Rectal smooth muscle tissue (tissue), 1 donor: Measurements from ENCODE around the gene DISP2.

Experiments used
- H3K27ac ChIP-seq: one replicate; pipeline ENCODE4 v1.7.0; 2013; ENCODE audit warnings: low read depth, low read length, inconsistent platforms
- H3K27me3 ChIP-seq: one replicate; pipeline ENCODE4 v1.7.0; 2013; ENCODE audit warnings: low read length; ENCODE audit not compliant: control insufficient read depth, insufficient read depth
- H3K36me3 ChIP-seq: one replicate; pipeline ENCODE4 v1.7.0; 2013; ENCODE audit warnings: low read length; ENCODE audit not compliant: control insufficient read depth, insufficient read depth
- H3K4me1 ChIP-seq: one replicate; pipeline ENCODE4 v1.7.0; 2013; ENCODE audit warnings: low read length; ENCODE audit not compliant: control insufficient read depth, insufficient read depth
- H3K4me3 ChIP-seq: one replicate; pipeline ENCODE4 v1.7.0; 2013; ENCODE audit warnings: low read length
- H3K9ac ChIP-seq: one replicate; pipeline ENCODE4 v1.7.0; 2013; ENCODE audit warnings: low read length

DISP2 gene

DNA sequence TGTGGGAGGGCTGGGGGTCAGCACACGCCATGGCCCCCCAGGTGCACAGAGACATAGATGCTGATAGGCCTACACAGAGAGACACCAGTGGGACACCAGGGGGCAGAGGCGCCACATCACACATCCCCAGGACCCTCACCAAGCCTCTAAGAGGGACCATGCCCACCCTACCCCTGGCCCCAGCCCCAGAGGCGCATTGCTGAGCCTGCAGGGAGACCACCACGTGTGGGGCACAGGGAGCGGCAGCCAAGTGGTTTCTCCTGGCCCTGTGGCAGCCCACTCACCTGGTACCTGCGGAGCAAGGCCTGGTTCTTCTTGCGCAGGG, 18.4 kb upstream of the DISP2 start:
- peak overlapping the region; percentile 63 for H3K4me3 ChIP-seq
- H3K27me3 ChIP-seq: no peaks in the 10 kb centered on the region
- peaks cover 54% of the 10 kb centered on the region for H3K4me1 ChIP-seq
- peak overlapping the region; percentile 98 for H3K27ac ChIP-seq
- peaks cover 7% of the 10 kb centered on the region for H3K36me3 ChIP-seq
- peak overlapping the region; percentile 88 for H3K9ac ChIP-seq

DNA sequence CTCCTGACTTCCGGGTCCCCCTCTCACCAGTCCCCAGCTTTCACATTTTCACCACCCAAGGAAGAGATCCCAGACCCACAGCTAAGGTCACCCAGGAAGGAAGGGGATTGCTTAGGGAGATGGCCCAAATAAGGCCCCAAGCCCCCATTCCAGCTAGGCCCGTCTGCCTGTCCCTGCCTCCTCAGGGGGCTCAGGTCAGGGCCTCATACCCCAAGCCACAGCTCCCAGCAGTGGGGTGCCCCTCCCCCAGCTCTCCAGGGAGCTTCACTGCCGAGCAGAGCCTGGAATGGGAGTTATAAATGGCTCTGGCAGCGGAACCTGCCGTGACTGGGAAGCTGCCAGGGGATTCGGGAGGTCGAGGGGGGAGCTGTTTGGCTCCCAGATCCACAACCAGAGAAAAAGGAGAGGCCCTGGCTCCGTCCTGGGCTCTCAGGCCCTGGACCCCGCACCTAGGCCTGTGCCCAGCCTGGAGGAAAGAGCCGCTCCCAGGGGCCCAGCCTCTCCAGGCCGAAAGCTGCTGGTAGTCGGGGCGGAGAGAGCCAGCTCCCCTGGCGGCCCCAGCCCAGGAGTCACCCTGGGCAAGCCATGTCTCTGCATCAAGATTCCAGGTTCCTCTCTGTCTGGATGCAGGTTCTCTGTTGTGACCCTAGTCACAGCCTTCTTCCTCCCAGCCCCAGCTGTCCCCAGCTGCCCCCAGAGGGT, 17.8 kb upstream of the DISP2 start:
- H3K4me3 ChIP-seq: peak overlapping the region; percentile 63
- H3K9ac ChIP-seq: peak overlapping the region; percentile 88
- H3K27me3 ChIP-seq: no peaks in the 10 kb centered on the region
- peak overlapping the region; percentile 98 for H3K27ac ChIP-seq
- H3K36me3 ChIP-seq: peaks cover 7% of the 10 kb centered on the region
- peaks cover 50% of the 10 kb centered on the region for H3K4me1 ChIP-seq

DNA sequence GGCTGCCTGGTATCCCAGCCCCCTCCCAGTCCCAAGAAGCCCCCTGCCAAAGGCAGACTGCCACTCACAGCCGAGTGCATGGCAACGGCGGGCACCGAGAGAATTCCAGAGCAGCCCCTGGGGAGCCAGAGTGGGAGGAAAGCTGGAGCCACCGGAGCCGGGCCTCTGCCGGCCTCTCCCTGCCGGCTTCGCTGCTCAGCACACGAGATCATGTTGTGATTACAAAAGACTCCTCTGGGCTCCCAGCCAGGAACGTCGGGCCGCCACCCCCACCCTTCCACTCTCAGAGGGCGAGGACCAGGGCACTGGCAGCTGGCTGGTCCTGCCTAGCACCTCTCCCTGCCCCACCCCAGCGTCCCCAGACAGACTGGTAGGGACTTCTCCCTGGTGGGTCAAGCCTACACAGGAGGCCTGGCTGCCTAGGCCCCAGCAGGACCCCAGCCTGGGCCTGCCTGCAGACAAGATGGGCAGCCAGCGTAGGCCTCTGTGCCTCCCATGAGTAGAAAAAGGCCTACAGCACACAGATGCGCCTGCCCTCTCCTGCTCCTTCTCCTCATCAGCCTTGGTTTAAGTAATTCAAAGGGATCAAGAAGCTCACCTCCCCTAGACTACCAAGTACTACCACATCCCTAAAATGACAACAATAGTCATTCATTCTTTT, 17.1 kb upstream of the DISP2 start, which contains the start of gene CCDC9B:
CCDC9B (minus strand) TSS at position 200 of the 661 bp plus-strand sequence; CDS start at position 80, 120 bp downstream.
- Histone ChIP-seq H3K4me1 (peaks cover 48% of the 10 kb centered on the region), H3K4me3 (peak within 1 kb of the TSS; percentile 63), H3K9ac (peak within 1 kb of the TSS; percentile 88), H3K36me3 (peaks cover 5% of the 10 kb centered on the region), H3K27ac (peak within 1 kb of the TSS; percentile 98), H3K27me3 (no peaks in the 10 kb centered on the region)

DNA sequence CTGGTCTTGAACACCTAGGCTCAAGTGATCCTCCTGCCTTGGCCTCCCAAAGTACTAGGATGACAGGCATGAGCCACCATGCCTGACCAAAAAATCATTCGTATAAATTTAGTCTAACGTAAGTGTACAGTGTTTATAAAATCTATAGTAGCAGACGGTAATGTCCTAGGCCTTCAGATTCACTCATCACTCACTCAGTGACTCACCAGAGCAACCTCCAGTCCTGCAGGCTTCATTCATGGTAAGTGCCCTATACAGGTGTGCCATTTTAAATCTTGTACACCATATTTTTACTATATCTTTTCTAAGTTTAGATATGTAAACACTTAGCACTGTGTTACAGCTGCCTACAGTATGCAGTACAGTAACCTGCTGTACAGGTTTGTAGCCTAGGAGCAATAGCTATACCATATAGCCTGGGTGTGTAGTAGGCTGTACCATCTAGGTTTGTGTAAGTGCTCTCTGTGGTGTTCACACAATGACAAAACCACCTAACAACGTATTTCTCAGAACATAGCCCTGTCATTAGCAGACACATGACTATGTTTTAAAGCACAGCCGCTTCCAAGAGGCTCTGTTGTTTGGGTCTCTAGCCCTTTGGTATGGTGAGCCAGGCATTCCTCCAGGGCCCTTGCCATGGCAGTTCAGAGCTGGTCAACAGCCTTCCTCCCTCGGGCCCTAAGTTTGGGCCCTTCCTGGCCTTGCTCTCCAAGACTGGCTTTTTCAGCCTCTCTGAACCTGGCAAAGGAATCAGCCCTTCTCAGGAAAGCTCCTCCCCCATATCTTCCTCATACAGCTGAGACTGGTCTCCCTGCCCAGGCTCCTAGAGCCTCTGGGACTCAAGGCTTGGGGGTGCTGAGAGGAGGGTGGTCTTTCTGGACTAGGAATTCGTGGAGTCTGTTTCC, 15.4 kb upstream of the DISP2 start:
- Histone ChIP-seq H3K4me3 (no peak overlapping the region), H3K4me1 (peaks cover 37% of the 10 kb centered on the region), H3K27ac (peak overlapping the region; percentile 57), H3K9ac (no peak overlapping the region), H3K27me3 (no peaks in the 10 kb centered on the region), H3K36me3 (no peaks in the 10 kb centered on the region)

DNA sequence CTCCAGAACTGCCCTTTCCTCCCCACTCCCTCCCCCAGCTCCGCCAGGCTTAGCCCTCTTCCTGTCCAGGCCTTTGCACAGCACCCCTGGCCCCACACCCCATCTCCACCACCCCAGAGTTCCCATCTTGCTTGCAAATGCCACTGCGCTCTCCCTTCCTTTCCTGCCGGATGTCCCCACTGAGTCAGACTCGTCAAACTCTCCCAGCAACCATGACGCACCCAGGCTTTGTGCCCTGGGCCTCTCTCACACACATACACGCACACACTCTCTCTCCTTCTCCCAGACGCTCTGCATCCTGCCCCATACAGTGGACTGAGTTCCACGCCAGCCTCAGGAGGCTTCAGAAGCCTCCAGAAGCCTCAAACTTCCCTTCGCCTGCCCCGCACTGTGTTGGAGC, 14.5 kb upstream of the DISP2 start:
- peaks cover 31% of the 10 kb centered on the region for H3K4me1 ChIP-seq
- H3K27me3 ChIP-seq: no peaks in the 10 kb centered on the region
- peak overlapping the region; percentile 57 for H3K27ac ChIP-seq
- no peak overlapping the region for H3K9ac ChIP-seq
- H3K36me3 ChIP-seq: no peaks in the 10 kb centered on the region
- H3K4me3 ChIP-seq: no peak overlapping the region

DNA sequence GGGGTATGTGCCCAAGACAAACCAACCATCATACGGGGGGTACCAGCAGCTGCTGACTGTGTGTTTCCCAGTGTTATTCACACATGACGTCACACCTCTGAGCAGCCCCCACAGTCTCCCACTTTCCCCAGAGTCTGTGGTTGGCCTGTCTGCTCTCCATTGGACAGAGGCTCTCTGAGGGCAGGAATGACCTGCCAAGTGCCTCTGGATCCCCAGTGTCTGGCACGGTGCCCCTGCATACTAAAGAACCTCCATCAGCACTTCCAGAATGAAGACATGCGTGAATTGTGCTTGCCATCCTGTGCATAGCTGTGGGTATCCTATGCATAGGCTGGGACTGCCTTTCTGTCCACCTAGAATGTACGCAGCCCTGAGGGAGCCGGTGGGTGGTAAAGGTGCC, 13.8 kb upstream of the DISP2 start:
- no peaks in the 10 kb centered on the region for H3K36me3 ChIP-seq
- no peaks in the 10 kb centered on the region for H3K27me3 ChIP-seq
- H3K4me3 ChIP-seq: no peak overlapping the region
- H3K4me1 ChIP-seq: peaks cover 24% of the 10 kb centered on the region
- H3K9ac ChIP-seq: no peak overlapping the region
- H3K27ac ChIP-seq: peak overlapping the region; percentile 57

DNA sequence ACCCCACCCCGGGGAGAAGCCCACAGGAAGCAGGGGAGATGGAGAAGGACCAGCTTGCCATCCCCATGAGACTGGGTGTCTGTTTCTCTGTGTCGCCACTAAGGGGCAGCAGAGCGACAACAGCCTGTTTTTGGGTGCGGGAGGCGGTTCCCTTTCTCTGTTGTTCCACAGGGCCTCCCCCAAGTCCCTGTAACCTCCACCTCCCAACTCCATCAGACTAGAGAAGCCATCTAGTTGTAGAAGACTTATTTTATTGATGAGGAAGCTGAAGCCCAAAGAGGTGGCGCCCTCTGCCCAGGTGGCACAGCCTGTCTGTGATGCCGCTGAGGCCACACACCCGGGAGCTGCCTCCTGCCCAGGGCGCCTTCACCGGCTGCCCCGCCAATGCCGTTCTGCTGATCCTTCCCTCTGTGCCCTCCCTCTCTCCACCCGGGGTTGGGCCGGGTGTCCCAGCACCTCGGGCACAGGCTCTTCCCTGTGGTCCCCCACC, 13.3 kb upstream of the DISP2 start:
- H3K27me3 ChIP-seq: no peaks in the 10 kb centered on the region
- peaks cover 23% of the 10 kb centered on the region for H3K4me1 ChIP-seq
- no peak overlapping the region for H3K27ac ChIP-seq
- H3K9ac ChIP-seq: no peak overlapping the region
- H3K36me3 ChIP-seq: no peaks in the 10 kb centered on the region
- no peak overlapping the region for H3K4me3 ChIP-seq

DNA sequence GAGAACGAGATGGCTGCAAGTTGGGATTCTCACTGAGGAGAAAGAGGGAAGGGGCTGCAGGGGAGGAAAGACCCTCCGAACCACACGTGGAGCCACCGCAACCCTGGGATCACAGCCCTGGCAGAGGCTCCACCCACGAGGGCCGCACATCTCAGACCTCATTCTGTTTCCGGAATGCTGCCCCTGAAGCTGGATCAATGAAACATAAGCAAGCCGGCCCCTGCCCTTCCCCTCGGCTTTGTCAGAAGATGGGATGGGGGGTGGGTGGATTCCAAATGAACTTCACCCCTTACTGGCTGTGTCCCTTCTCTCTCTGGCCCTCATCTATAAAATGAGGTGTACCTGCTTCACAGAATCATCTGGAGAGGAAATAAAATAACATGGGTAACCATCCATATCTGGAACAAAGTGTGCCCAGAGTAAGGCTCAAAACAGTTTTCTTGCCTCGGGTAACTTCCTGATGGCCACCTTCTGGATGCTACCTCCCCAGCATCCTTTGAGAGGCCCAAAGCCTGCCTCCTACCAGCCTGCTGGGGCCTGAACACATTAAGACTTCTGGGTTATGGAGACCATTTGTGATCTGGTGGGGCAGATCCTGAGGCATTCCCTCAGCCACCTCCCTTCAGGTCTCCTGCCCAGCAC, 12.7 kb upstream of the DISP2 start:
- no peaks in the 10 kb centered on the region for H3K36me3 ChIP-seq
- H3K4me1 ChIP-seq: peaks cover 23% of the 10 kb centered on the region
- no peaks in the 10 kb centered on the region for H3K27me3 ChIP-seq
- H3K4me3 ChIP-seq: no peak overlapping the region
- no peak overlapping the region for H3K27ac ChIP-seq
- no peak overlapping the region for H3K9ac ChIP-seq

DNA sequence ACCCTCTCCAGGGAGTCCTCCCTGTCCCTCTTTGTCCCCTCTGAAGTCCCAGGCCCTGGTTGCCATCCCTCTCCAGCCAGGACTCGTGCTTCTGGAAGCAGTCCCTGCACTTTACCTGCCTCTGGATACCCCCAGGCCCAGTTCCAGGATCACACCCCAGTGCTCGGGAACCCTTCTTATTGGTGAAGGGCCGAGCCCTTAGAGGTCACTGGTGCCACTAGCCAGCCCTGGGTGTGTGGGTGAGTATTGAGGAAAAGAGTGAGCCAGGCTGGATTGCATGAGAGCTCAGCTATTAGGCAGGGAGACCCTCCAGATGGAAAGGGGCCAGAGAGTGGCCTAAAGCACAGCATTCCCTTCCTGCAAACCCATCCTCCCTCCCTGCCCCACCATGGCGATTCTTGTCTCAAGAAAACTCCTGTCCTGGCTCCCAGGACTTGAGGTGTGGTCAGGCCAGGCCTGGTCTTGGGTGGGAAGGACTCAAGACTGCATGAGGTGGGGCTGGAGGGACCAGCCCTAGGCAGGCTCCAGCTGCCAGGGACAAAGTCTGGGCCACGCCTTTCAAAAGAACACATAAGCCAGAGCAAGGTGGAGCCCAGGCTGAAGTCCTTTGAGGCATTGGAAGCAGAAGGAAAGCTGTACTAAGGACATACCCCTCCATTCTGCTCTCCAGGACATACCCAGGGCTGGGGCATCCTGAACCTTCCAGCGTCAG, 12.0 kb upstream of the DISP2 start:
- H3K36me3 ChIP-seq: no peaks in the 10 kb centered on the region
- H3K9ac ChIP-seq: no peak overlapping the region
- H3K4me3 ChIP-seq: no peak overlapping the region
- no peaks in the 10 kb centered on the region for H3K27me3 ChIP-seq
- H3K4me1 ChIP-seq: peaks cover 17% of the 10 kb centered on the region
- H3K27ac ChIP-seq: no peak overlapping the region

DNA sequence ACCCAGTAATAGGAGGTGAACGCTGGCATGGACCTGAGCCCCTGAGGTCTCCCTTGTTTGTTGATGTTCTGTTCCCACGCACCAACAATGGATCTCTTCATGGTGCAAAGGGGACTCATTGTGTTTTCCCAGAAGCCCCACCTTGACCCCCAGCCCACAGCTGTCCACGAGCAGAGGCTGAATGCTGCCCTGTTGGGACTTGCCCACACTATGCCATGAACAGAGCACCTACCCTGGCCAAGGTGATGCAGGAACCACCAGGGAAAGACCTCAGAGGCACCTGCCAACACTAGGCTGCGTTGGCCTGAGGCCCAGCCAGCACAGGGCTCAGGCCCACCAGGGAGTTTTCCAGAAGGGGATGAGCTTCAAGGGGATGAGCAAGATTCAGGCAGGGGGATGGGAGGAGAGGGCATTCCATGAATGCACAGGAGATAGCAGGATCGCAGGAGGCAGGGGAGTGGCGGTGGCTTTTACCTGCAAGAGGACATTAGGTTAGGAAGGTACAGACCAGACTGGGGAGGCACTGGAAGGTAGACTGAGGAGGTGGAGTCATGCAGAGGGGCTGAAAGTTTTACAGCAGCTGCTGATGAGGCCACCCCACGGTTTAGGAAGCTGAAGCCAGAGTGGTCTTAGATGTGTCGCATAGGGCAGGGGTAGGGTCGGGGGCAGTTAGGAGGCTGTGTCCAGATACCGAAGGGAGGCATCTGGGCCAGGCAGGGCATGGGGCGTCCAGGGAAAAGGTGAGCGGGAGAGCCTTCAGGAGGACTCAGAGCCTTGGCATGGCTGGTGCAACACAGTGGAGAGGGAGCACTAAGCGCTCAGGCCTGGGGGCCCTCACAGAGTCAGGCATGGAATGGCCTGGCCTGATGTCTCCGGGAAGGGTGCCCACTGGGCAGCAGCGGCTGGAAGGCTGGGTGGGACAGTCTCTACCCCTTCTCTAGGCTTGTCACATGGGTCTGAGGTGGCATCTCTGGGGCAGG, 11.2 kb upstream of the DISP2 start:
- peaks cover 13% of the 10 kb centered on the region for H3K4me1 ChIP-seq
- H3K36me3 ChIP-seq: no peaks in the 10 kb centered on the region
- H3K27ac ChIP-seq: peak overlapping the region; percentile 3
- no peak overlapping the region for H3K4me3 ChIP-seq
- peak overlapping the region; percentile 10 for H3K9ac ChIP-seq
- no peaks in the 10 kb centered on the region for H3K27me3 ChIP-seq
